ENCODE results near the gene DYNC1H1. TPM values are rescaled to one million over a fixed set of nuclear protein-coding genes. Genes with fewer than 3 reads are reported as not detected.
"Not testable (repeated sequence)": the region's sequence is repeated elsewhere in the genome, so short reads cannot be mapped to it uniquely, and the experiment has no call there.

DYNC1H1 gene
- total and polyA plus RNA-seq, 7 donors, result 117 to 634 (median 332) TPM

GRCh38 chr14:101979666-101980065 lies 15.3 kb downstream of the DYNC1H1 start:
- intact Hi-C loops (cut with DNase I), result no loop called here
- Histone ChIP-seq H3K9me3 (no peaks in the 10 kb centered on the region), H3K4me1 (peaks cover 21% of the 10 kb centered on the region), H3K4me3 (no peak overlapping the region), H3K36me3 (ENCODE audit: insufficient read depth in 1 of 2, low read depth in 1 of 2) (peaks cover 9 to 90% of the 10 kb centered on the region in 2 donors), H3K27ac (peak overlapping the region; percentile 83), H3K27me3 (ENCODE audit: insufficient read depth in 3 of 3, low read length in 2 of 3) (no peaks in the 10 kb centered on the region)
- DNase-seq (no peak), ATAC-seq (no peak)
- no peak for TF ChIP-seq CTCF (IDR thresholded peaks at IDR 0.05)
- 82 to 88% (median 84%) methylated on average over 6 of the region's 6 CpGs for WGBS, 3 donors

GRCh38 chr14:101980251-101980650 lies 15.9 kb downstream of the DYNC1H1 start:
- DNase-seq (no peak), ATAC-seq (peak in 1 of 4 donors; percentile 23)
- Histone ChIP-seq H3K36me3 (ENCODE audit: insufficient read depth in 1 of 2, low read depth in 1 of 2) (peaks cover 9 to 96% of the 10 kb centered on the region in 2 donors), H3K4me3 (no peak overlapping the region), H3K27me3 (ENCODE audit: insufficient read depth in 3 of 3, low read length in 2 of 3) (no peaks in the 10 kb centered on the region), H3K9me3 (no peaks in the 10 kb centered on the region), H3K27ac (peak overlapping the region; percentile 83), H3K4me1 (peaks cover 21% of the 10 kb centered on the region)
- 75 to 82% (median 79%) methylated on average over 10 of the region's 10 CpGs for WGBS, 3 donors
- intact Hi-C loops (cut with DNase I), result no loop called here
- TF ChIP-seq CTCF (IDR thresholded peaks at IDR 0.05), result no peak

GRCh38 chr14:101980700-101981099 lies 16.3 kb downstream of the DYNC1H1 start:
- Histone ChIP-seq H3K9me3 (no peaks in the 10 kb centered on the region), H3K4me1 (peaks cover 21% of the 10 kb centered on the region), H3K27me3 (ENCODE audit: insufficient read depth in 3 of 3, low read length in 2 of 3) (no peaks in the 10 kb centered on the region), H3K4me3 (no peak overlapping the region), H3K27ac (peak overlapping the region; percentile 83), H3K36me3 (ENCODE audit: insufficient read depth in 1 of 2, low read depth in 1 of 2) (peaks cover 9 to 98% of the 10 kb centered on the region in 2 donors)
- ATAC-seq (peak; percentile 96 to 98 (median 97)), DNase-seq (peak; percentile 69 to 72)
- 5 to 9% (median 6%) methylated on average over 2 of the region's 2 CpGs for WGBS, 3 donors
- intact Hi-C loops (cut with DNase I), result no loop called here
- no peak for TF ChIP-seq CTCF (IDR thresholded peaks at IDR 0.05)

GRCh38 chr14:101982621-101983020 lies 18.2 kb downstream of the DYNC1H1 start:
- DNase-seq, result no peak
- no peak overlapping the region for H3K27ac ChIP-seq

GRCh38 chr14:101984831-101985230 lies 20.5 kb downstream of the DYNC1H1 start:
- ATAC-seq; H3K9me3 ChIP-seq; H3K4me3 ChIP-seq; H3K27me3 ChIP-seq (ENCODE audit: insufficient read depth in 3 of 3, low read length in 2 of 3); DNase-seq; H3K27ac ChIP-seq; intact Hi-C loops (cut with DNase I): not testable (repeated sequence)
- Histone ChIP-seq H3K4me1 (peaks cover 16% of the 10 kb centered on the region), H3K36me3 (ENCODE audit: insufficient read depth in 1 of 2, low read depth in 1 of 2) (peaks cover 19 to 98% of the 10 kb centered on the region in 2 donors)
- WGBS, 3 donors, result 95 to 97% (median 96%) methylated on average over 8 to 11 of the region's 12 CpGs

More at GRCh38 chr14:101982621-101983020, 18.2 kb downstream of the DYNC1H1 start:
- Histone ChIP-seq H3K36me3 (ENCODE audit: insufficient read depth in 1 of 2, low read depth in 1 of 2) (peaks cover 14 to 98% of the 10 kb centered on the region in 2 donors), H3K9me3 (no peaks in the 10 kb centered on the region), H3K4me1 (peaks cover 21% of the 10 kb centered on the region), H3K27me3 (ENCODE audit: insufficient read depth in 3 of 3, low read length in 2 of 3) (no peaks in the 10 kb centered on the region), H3K4me3 (no peak overlapping the region)
- no peak for TF ChIP-seq CTCF (IDR thresholded peaks at IDR 0.05)
- 87% methylated on average over 6 of the region's 6 CpGs for WGBS, 3 donors
- no peak for ATAC-seq
- intact Hi-C loops (cut with DNase I), result no loop called here

Data from psoas muscle (tissue), 8 donors.